Stimulated activated memory B cell treated with anti-CD40 and anti-IgM and Interleukin-4, amounts not matched to agents 10 μg/mL and 1 μg/mL and 100 μg/mL, for 72 hours (primary cell): ENCODE data around the gene BCAR3.
"Not testable (repeated sequence)": the region's sequence is repeated elsewhere in the genome, so short reads cannot be mapped to it uniquely, and the experiment has no call there.

ENCODE experiments used
- ATAC-seq: fragments of 150-1000 bp; cut with Tn5 transposase; 2 replicates; pipeline ENCODE4 v1.10.0; 2021
- H3K27ac Mint-ChIP-seq: one replicate; pipeline ENCODE4 v1.8.0; 2022; ENCODE audit warnings: mild to moderate bottlenecking, mixed read lengths
- H3K27me3 Mint-ChIP-seq: one replicate; pipeline ENCODE4 v1.8.0; 2022; ENCODE audit warnings: mixed read lengths
- H3K36me3 Mint-ChIP-seq: one replicate; pipeline ENCODE4 v1.8.0; 2022; ENCODE audit warnings: mixed read lengths
- H3K4me1 Mint-ChIP-seq: one replicate; pipeline ENCODE4 v1.8.0; 2022; ENCODE audit warnings: mixed read lengths
- H3K4me3 Mint-ChIP-seq: one replicate; pipeline ENCODE4 v1.8.0; 2022; ENCODE audit warnings: mild to moderate bottlenecking, moderate library complexity, mixed read lengths
- H3K9me3 Mint-ChIP-seq: one replicate; pipeline ENCODE4 v1.8.0; 2022; ENCODE audit warnings: mixed read lengths

BCAR3 gene

DNA sequence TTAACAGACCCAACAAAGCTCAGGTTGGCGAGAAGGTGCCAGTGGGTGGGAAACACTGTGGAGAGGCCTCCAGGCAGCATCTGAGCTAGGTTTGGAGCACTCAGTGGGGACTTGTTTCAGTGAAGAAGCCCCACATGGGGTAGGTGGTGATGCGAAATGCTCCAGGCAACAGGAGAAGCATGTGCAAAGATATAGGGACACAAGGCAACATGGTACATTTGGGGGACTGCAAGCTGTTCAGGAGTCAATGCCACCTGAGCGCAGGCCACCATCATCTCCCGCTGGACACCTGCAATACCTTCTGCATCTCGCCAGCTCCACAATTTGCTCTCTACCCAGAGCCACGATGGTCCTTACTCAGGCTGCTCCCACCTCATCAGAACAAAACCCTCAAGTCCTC is 28.0 kb downstream of the BCAR3 start:
- no peaks in the 10 kb centered on the region for H3K27me3 Mint-ChIP-seq
- H3K27ac Mint-ChIP-seq, result no peak overlapping the region
- H3K4me3 Mint-ChIP-seq, result no peak overlapping the region
- H3K9me3 Mint-ChIP-seq, result no peaks in the 10 kb centered on the region
- no peak for ATAC-seq
- peaks cover 49% of the 10 kb centered on the region for H3K36me3 Mint-ChIP-seq
- peaks cover 5% of the 10 kb centered on the region for H3K4me1 Mint-ChIP-seq

GRCh38 chr1:93652323-93652949 is 29.2 kb downstream of the BCAR3 start:
- H3K27ac Mint-ChIP-seq, result no peak overlapping the region
- peaks cover 56% of the 10 kb centered on the region for H3K36me3 Mint-ChIP-seq
- peaks cover 5% of the 10 kb centered on the region for H3K4me1 Mint-ChIP-seq
- no peaks in the 10 kb centered on the region for H3K9me3 Mint-ChIP-seq
- H3K4me3 Mint-ChIP-seq, result no peak overlapping the region
- no peaks in the 10 kb centered on the region for H3K27me3 Mint-ChIP-seq
- ATAC-seq, result no peak

DNA sequence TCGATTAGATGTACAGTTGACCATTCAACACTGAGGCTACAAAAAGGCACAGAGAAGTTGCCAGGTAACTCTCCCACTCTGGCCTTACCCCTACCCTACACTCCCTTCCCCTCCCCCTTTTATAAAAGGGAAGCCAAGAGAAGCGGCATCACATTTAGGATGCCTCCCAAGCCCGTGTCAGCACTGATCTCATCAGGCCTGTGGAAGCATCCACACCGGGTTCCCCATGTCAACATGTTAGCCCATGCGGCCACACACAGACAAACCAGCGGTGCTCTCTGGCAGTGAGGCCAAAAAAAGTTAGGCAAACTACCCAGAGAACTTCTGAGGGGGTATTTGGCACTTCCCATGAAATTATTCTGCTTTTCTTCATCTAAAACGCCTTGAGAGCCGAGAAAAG is 29.9 kb downstream of the BCAR3 start:
- peaks cover 5% of the 10 kb centered on the region for H3K4me1 Mint-ChIP-seq
- no peak for ATAC-seq
- no peak overlapping the region for H3K27ac Mint-ChIP-seq
- H3K9me3 Mint-ChIP-seq, result no peaks in the 10 kb centered on the region
- H3K4me3 Mint-ChIP-seq, result no peak overlapping the region
- peaks cover 56% of the 10 kb centered on the region for H3K36me3 Mint-ChIP-seq
- H3K27me3 Mint-ChIP-seq, result no peaks in the 10 kb centered on the region

GRCh38 chr1:93650159-93650558 is 31.5 kb downstream of the BCAR3 start:
- not testable (repeated sequence) for H3K27ac Mint-ChIP-seq, H3K4me3 Mint-ChIP-seq, H3K4me1 Mint-ChIP-seq, H3K9me3 Mint-ChIP-seq, H3K27me3 Mint-ChIP-seq, ATAC-seq
- peaks cover 40% of the 10 kb centered on the region for H3K36me3 Mint-ChIP-seq

DNA sequence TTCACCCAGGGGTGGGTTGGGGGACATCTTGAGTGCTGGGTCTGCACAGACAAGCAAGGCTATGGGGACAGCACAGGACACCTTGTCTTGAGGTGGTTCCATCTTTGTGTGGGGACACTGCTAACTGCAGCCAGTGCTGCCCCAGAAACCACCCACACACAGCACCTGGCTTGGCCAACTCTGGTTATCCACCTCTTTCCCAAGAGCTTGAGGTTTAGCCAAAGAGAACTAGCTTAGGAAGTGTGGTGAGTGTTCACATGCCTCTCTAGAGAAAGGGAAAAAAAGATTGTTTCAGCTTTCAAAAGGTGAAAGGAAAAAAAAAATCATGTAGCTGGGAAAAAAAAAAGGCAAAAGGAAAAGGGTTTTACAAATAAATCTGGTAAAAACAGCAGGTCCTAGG is 32.4 kb downstream of the BCAR3 start:
- no peak for ATAC-seq
- Mint-ChIP-seq H3K9me3 (no peaks in the 10 kb centered on the region), H3K27ac (no peak overlapping the region), H3K4me1 (peaks cover 17% of the 10 kb centered on the region), H3K4me3 (no peak overlapping the region), H3K36me3 (peaks cover 33% of the 10 kb centered on the region), H3K27me3 (no peaks in the 10 kb centered on the region)

DNA sequence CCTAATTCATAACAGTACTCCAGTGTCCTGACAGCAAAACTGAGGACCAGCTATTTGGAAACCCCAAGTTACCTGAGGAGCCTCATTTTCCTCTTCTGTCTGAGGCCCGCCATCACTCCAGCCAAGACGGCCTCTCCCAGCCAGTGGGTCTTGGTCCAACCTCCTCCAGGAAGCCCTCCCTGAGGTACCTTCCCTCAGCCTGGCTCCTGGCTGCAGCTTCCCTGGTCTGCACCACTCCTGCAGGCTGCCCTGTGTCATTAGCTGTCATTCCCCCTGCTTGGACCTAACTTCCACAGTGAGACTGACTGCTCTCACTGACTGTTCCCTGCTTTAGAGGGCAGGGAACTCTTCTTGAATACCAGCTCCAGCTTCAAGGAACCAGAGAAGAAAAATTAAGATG is 33.0 kb downstream of the BCAR3 start:
- no peak overlapping the region for H3K27ac Mint-ChIP-seq
- no peaks in the 10 kb centered on the region for H3K27me3 Mint-ChIP-seq
- peaks cover 33% of the 10 kb centered on the region for H3K36me3 Mint-ChIP-seq
- no peak for ATAC-seq
- H3K4me3 Mint-ChIP-seq, result no peak overlapping the region
- peaks cover 23% of the 10 kb centered on the region for H3K4me1 Mint-ChIP-seq
- no peaks in the 10 kb centered on the region for H3K9me3 Mint-ChIP-seq

GRCh38 chr1:93641527-93641926 is 40.1 kb downstream of the BCAR3 start:
- Mint-ChIP-seq H3K4me3 (no peak overlapping the region), H3K36me3 (peaks cover 48% of the 10 kb centered on the region), H3K27ac (no peak overlapping the region), H3K9me3 (no peaks in the 10 kb centered on the region), H3K4me1 (peaks cover 33% of the 10 kb centered on the region), H3K27me3 (no peaks in the 10 kb centered on the region)
- ATAC-seq, result no peak

- H3K9me3 Mint-ChIP-seq, result no peaks in the 10 kb centered on the region
- H3K4me3 Mint-ChIP-seq, result no peak overlapping the region
- peaks cover 33% of the 10 kb centered on the region for H3K4me1 Mint-ChIP-seq
- no peak overlapping the region for H3K27ac Mint-ChIP-seq
- ATAC-seq, result no peak
- H3K36me3 Mint-ChIP-seq, result peaks cover 53% of the 10 kb centered on the region
- no peaks in the 10 kb centered on the region for H3K27me3 Mint-ChIP-seq
These were observed 40.8 kb downstream of the BCAR3 start for GRCh38 chr1:93640656-93641440.

GRCh38 chr1:93638981-93639380 is 42.7 kb downstream of the BCAR3 start:
- no peak overlapping the region for H3K4me3 Mint-ChIP-seq
- H3K9me3 Mint-ChIP-seq, result no peaks in the 10 kb centered on the region
- no peaks in the 10 kb centered on the region for H3K27me3 Mint-ChIP-seq
- H3K27ac Mint-ChIP-seq, result no peak overlapping the region
- no peak for ATAC-seq
- peaks cover 18% of the 10 kb centered on the region for H3K4me1 Mint-ChIP-seq
- H3K36me3 Mint-ChIP-seq, result peaks cover 58% of the 10 kb centered on the region

DNA sequence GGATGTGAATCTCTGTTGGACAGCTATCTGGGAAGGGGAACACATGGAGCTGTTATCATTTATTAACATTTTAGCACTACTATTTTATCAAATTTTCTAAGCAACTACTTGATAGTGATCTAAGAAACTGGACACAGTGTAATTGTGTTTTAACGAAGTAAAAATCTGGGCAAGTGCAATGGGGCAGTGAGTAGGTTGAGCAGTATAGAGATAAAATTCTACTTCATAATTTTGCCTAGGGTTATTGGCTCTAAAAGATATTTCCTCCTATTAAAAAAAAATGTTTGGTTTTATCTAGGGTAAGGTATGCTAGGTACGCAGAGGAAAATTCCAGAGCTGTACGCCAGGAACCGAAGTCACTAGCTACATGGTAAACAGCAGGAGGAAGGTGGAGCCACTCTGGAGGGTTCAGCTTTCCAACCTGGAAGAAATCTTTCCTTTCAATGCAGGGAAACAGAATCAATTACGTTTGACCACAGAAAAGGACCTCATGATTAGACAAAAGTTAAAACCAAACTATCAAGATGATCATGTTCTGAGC is 43.3 kb downstream of the BCAR3 start:
- ATAC-seq, result no peak
- Mint-ChIP-seq H3K36me3 (peaks cover 54% of the 10 kb centered on the region), H3K4me1 (peaks cover 12% of the 10 kb centered on the region), H3K9me3 (no peaks in the 10 kb centered on the region), H3K4me3 (no peak overlapping the region), H3K27me3 (no peaks in the 10 kb centered on the region), H3K27ac (no peak overlapping the region)

- ATAC-seq, result no peak
- Mint-ChIP-seq H3K4me1 (no peaks in the 10 kb centered on the region), H3K27ac (no peak overlapping the region)
These were observed 44.9 kb downstream of the BCAR3 start for GRCh38 chr1:93636712-93637111.

GRCh38 chr1:93635614-93636543 is 45.8 kb downstream of the BCAR3 start:
- Mint-ChIP-seq H3K9me3 (no peaks in the 10 kb centered on the region), H3K27ac (no peak overlapping the region), H3K27me3 (no peaks in the 10 kb centered on the region), H3K4me3 (no peak overlapping the region), H3K36me3 (peaks cover 50% of the 10 kb centered on the region), H3K4me1 (no peaks in the 10 kb centered on the region)
- no peak for ATAC-seq

More at GRCh38 chr1:93636712-93637111, 44.9 kb downstream of the BCAR3 start:
- H3K9me3 Mint-ChIP-seq, result no peaks in the 10 kb centered on the region
- peaks cover 52% of the 10 kb centered on the region for H3K36me3 Mint-ChIP-seq
- H3K27me3 Mint-ChIP-seq, result no peaks in the 10 kb centered on the region
- no peak overlapping the region for H3K4me3 Mint-ChIP-seq

DNA sequence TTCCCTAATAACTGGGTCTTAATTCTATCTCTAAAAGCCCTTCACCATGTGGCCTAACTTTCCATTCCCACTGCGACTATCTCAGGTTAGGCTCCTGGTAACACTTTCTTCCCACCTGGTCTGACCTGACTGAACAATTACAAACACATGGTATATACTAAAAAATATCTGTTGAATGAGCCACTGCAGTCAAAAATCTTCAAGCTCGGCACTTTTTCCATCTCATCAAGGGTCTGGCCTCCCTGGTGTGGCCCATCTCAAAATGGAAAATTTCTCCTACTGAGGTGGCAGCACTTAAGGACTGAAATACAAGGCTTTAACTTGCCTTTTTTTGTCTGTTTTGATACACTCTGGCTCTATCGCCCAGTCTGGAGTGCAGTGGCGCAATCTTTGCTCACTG is 48.3 kb downstream of the BCAR3 start:
- no peaks in the 10 kb centered on the region for H3K9me3 Mint-ChIP-seq
- no peak for ATAC-seq
- peak overlapping the region; percentile 12 for H3K27ac Mint-ChIP-seq
- no peak overlapping the region for H3K4me3 Mint-ChIP-seq
- H3K27me3 Mint-ChIP-seq, result no peaks in the 10 kb centered on the region
- H3K4me1 Mint-ChIP-seq, result peaks cover 6% of the 10 kb centered on the region
- peaks cover 39% of the 10 kb centered on the region for H3K36me3 Mint-ChIP-seq

GRCh38 chr1:93631626-93632365 is 49.8 kb downstream of the BCAR3 start:
- Mint-ChIP-seq H3K36me3 (peaks cover 28% of the 10 kb centered on the region), H3K4me1 (peaks cover 6% of the 10 kb centered on the region), H3K27ac (peak overlapping the region; percentile 11), H3K9me3 (no peaks in the 10 kb centered on the region), H3K27me3 (no peaks in the 10 kb centered on the region), H3K4me3 (no peak overlapping the region)
- ATAC-seq, result peak; percentile 39
